HepG2 (cell line): Measurements from ENCODE around the gene SLC13A1. TPM values are rescaled to one million over a fixed set of nuclear protein-coding genes. Genes with fewer than 3 reads are reported as not detected.

ENCODE experiments used
- CHD2 ChIP-seq: IDR thresholded peaks from 2 replicates; pipeline ENCODE4 v1.6.1; 2011; ENCODE audit warnings: low read depth, low read length, improper control_type of control experiment
- ELF3 ChIP-seq: IDR thresholded peaks from 2 replicates; pipeline ENCODE4 v1.6.1; 2016; ENCODE audit warnings: missing genetic modification reagents, missing compliant biosample characterization
- RBM39 ChIP-seq: fragments of 200-400 bp; formaldehyde crosslinking; IDR thresholded peaks from one replicate; pipeline ENCODE4 v1.6.1; 2018; ENCODE audit warnings: antibody characterized with exemption, mild to moderate bottlenecking, low read depth, low read length; ENCODE audit not compliant: poor library complexity, severe bottlenecking
- ZNF841 ChIP-seq: sonication (generic); formaldehyde crosslinking; IDR thresholded peaks from 2 replicates; pipeline ENCODE4 v1.8.1; 2023; ENCODE audit warnings: missing genetic modification reagents, borderline replicate concordance
- ZSCAN5A ChIP-seq: sonication (generic); formaldehyde crosslinking; IDR thresholded peaks from 2 replicates; pipeline ENCODE4 v1.8.0; 2022; ENCODE audit warnings: mild to moderate bottlenecking, missing genetic modification reagents, borderline replicate concordance
- polyA plus RNA-seq, 8 experiments: library from polyadenylated mRNA; depleted of rRNA in 3 of 8; stranded (reverse) in 7 of 8; unstranded in 1 of 8; fragments of >200 nt; fragmentation: Illumina TruSeq in 4 of 8; extraction: Trizol in 4 of 8; gene quantifications; 2 replicates each; pipeline versions ENCODE4 v1.2.1 to v1.2.3, GENCODE V29; 2011 to 2016; ENCODE audit warnings: low read depth in 4 of 8, missing spikeins in 1 of 8, mixed read lengths in 1 of 8; ENCODE audit not compliant: insufficient read depth in 1 of 8
- total RNA-seq, 5 experiments: library from RNA; depleted of rRNA; stranded (reverse); fragments of >200 nt; fragmentation: Illumina TruSeq; extraction: Trizol; gene quantifications; 2 replicates each; pipeline ENCODE4 v1.2.3, GENCODE V29; 2016; ENCODE audit warnings: low read depth in 1 of 5
- TF ChIP-seq, protein P1 (sequence below): sonication (generic); formaldehyde crosslinking; IDR thresholded peaks from 2 replicates; pipeline ENCODE4 v1.5.0; 2020; ENCODE audit warnings: mild to moderate bottlenecking, missing genetic modification reagents, moderate library complexity
- TF ChIP-seq, protein P2 (sequence below): sonication (generic); formaldehyde crosslinking; IDR thresholded peaks from 2 replicates; pipeline ENCODE4 v1.4.0; 2020; ENCODE audit warnings: missing genetic modification reagents, borderline replicate concordance
- TF ChIP-seq, protein P3 (sequence below): sonication (generic); formaldehyde crosslinking; IDR thresholded peaks from 2 replicates; pipeline ENCODE4 v1.5.1; 2020; ENCODE audit warnings: mild to moderate bottlenecking, moderate library complexity, missing genetic modification reagents

The SLC13A1 gene
- total and polyA plus RNA-seq, 2 of the 13 experiments (the other 11 are each of a cell fraction or from before 2014, with no cell fraction given): not detected

DNA sequence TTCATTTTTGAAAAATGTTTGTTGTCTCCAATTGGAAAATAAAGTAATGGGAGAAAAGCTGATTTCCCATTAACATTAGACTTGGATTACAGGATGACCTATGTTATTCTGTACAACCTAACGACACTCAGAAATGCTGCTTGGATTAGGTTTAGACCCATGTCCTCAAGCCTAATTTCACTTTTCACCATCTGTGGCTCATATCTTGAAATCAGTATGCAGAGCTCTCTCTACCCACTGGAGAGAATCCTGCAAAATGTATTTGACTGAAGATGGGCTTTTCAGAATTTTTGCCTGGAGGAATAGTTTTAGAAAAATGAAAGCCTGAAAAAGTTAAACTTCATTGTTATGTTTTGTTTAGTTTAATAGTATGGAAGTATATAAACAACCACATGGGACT is 63.8 kb downstream of the SLC13A1 start (continued):
- TF ChIP-seq, protein P1, sequence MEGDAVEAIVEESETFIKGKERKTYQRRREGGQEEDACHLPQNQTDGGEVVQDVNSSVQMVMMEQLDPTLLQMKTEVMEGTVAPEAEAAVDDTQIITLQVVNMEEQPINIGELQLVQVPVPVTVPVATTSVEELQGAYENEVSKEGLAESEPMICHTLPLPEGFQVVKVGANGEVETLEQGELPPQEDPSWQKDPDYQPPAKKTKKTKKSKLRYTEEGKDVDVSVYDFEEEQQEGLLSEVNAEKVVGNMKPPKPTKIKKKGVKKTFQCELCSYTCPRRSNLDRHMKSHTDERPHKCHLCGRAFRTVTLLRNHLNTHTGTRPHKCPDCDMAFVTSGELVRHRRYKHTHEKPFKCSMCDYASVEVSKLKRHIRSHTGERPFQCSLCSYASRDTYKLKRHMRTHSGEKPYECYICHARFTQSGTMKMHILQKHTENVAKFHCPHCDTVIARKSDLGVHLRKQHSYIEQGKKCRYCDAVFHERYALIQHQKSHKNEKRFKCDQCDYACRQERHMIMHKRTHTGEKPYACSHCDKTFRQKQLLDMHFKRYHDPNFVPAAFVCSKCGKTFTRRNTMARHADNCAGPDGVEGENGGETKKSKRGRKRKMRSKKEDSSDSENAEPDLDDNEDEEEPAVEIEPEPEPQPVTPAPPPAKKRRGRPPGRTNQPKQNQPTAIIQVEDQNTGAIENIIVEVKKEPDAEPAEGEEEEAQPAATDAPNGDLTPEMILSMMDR (CRISPR knock-in tag): no peak
- TF ChIP-seq ELF3 (CRISPR knock-in tag) (no peak), ZSCAN5A (CRISPR knock-in tag) (no peak), CHD2 (no peak), RBM39 (no peak), ZNF841 (CRISPR knock-in tag) (no peak)
- TF ChIP-seq, protein P2, sequence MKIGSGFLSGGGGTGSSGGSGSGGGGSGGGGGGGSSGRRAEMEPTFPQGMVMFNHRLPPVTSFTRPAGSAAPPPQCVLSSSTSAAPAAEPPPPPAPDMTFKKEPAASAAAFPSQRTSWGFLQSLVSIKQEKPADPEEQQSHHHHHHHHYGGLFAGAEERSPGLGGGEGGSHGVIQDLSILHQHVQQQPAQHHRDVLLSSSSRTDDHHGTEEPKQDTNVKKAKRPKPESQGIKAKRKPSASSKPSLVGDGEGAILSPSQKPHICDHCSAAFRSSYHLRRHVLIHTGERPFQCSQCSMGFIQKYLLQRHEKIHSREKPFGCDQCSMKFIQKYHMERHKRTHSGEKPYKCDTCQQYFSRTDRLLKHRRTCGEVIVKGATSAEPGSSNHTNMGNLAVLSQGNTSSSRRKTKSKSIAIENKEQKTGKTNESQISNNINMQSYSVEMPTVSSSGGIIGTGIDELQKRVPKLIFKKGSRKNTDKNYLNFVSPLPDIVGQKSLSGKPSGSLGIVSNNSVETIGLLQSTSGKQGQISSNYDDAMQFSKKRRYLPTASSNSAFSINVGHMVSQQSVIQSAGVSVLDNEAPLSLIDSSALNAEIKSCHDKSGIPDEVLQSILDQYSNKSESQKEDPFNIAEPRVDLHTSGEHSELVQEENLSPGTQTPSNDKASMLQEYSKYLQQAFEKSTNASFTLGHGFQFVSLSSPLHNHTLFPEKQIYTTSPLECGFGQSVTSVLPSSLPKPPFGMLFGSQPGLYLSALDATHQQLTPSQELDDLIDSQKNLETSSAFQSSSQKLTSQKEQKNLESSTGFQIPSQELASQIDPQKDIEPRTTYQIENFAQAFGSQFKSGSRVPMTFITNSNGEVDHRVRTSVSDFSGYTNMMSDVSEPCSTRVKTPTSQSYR (CRISPR knock-in tag): no peak
- TF ChIP-seq, protein P3, sequence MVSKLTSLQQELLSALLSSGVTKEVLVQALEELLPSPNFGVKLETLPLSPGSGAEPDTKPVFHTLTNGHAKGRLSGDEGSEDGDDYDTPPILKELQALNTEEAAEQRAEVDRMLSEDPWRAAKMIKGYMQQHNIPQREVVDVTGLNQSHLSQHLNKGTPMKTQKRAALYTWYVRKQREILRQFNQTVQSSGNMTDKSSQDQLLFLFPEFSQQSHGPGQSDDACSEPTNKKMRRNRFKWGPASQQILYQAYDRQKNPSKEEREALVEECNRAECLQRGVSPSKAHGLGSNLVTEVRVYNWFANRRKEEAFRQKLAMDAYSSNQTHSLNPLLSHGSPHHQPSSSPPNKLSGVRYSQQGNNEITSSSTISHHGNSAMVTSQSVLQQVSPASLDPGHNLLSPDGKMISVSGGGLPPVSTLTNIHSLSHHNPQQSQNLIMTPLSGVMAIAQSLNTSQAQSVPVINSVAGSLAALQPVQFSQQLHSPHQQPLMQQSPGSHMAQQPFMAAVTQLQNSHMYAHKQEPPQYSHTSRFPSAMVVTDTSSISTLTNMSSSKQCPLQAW (CRISPR knock-in tag): no peak
